ENCODE results near the gene GZF1. TPM values are rescaled to one million over a fixed set of nuclear protein-coding genes. Genes with fewer than 3 reads are reported as not detected.
A peak's percentile ranks its signal among the peaks of the same experiment; 100 is the strongest.

The GZF1 gene
- total RNA-seq, 1 experiment from 2014 or later = 17.0 TPM

DNA sequence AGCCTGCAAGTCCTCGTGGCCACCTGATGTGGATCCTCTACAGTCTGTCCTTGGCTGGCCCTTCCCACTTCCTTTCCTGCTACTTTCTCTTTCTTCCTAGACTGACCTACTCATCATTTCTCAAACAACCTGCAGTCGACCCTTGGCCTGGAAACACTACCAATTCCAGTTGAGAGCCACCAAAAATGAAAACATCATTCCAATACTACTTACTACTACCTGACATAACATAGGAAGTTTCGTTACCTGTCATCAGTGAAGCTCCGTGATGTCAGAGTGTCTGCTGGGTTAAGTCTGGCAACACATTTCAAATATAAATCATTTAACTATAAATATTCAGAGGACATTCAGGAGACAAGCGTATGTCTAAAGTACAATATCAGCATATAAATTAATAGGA is 13.8 kb downstream of the GZF1 start:
- H3K36me3 Mint-ChIP-seq (ENCODE audit: insufficient read depth in 1 of 3, low read depth in 3 of 3) = peaks cover 26 to 85% (median 75%) of the 10 kb centered on the region in 3 experiments
- 0 out of 7 replicates have a peak overlapping the region, but pooled peaks of 1 of the 3 experiments have one; percentile 4 for H3K27ac Mint-ChIP-seq
- no CpG with 5 or more reads among the region's 5 CpGs for WGBS (ENCODE audit: extremely low coverage, insufficient read length, low lambda C conversion rate)
- Histone ChIP-seq H2BK5ac (ENCODE audit: insufficient read length, low read length) (no peak overlapping the region), H2BK15ac (ENCODE audit: low read depth, low read length) (no peak overlapping the region), H3K79me2 (ENCODE audit: insufficient read depth, low read length) (no peaks in the 10 kb centered on the region), H3K23ac (ENCODE audit: insufficient read length, low read depth, low read length) (no peak overlapping the region), H2BK120ac (ENCODE audit: low read depth, low read length, poor library complexity, severe bottlenecking) (no peak overlapping the region), H2AK5ac (ENCODE audit: insufficient read length, low read length) (no peak overlapping the region), H3K4ac (ENCODE audit: low read depth, low read length) (no peak overlapping the region), H3K23me2 (ENCODE audit: insufficient read length, low read depth, low read length, poor library complexity, severe bottlenecking) (no peaks in the 10 kb centered on the region), H3T11ph (ENCODE audit: low read length) (no peak overlapping the region), H3K14ac (ENCODE audit: insufficient read depth, low read length) (no peak overlapping the region), H3K18ac (ENCODE audit: insufficient read length, low read depth, low read length) (no peak overlapping the region), H2BK12ac (ENCODE audit: insufficient read length, low read depth, low read length) (no peak overlapping the region), H2AFZ (ENCODE audit: low read length) (no peak overlapping the region), H4K5ac (ENCODE audit: insufficient read length, low read depth, low read length) (no peak overlapping the region), H2BK20ac (ENCODE audit: low read depth, low read length, poor library complexity, severe bottlenecking) (no peak overlapping the region), H4K91ac (ENCODE audit: insufficient read length, low read depth, low read length) (no peak overlapping the region), H3K56ac (ENCODE audit: insufficient read length, low read depth, low read length) (no peak overlapping the region), H3K79me1 (ENCODE audit: insufficient read depth, low read depth, low read length, poor library complexity, severe bottlenecking) (no peaks in the 10 kb centered on the region), H3K4me1 (ENCODE audit: insufficient read depth, low read length) (no peaks in the 10 kb centered on the region), H3K9me3 (ENCODE audit: control insufficient read depth, low read depth, low read length) (no peaks in the 10 kb centered on the region), H4K8ac (replicated peaks; ENCODE audit: insufficient read length, low read depth, low read length) (no peak overlapping the region), H3K9ac (ENCODE audit: extremely low read depth, insufficient read length, low read length) (no peak overlapping the region), H3K27me3 (ENCODE audit: insufficient read depth, low read length) (no peaks in the 10 kb centered on the region), H3K27ac (ENCODE audit: insufficient read length, low read depth, low read length) (no peak overlapping the region), H3K4me2 (ENCODE audit: insufficient read depth, insufficient read length, low read length) (no peak overlapping the region), H4K20me1 (ENCODE audit: control insufficient read depth, insufficient read depth, insufficient read length) (no peaks in the 10 kb centered on the region)
- no peak for DNase-seq
- H3K4me1 Mint-ChIP-seq = no peaks in the 10 kb centered on the region
- TF ChIP-seq, protein P1, sequence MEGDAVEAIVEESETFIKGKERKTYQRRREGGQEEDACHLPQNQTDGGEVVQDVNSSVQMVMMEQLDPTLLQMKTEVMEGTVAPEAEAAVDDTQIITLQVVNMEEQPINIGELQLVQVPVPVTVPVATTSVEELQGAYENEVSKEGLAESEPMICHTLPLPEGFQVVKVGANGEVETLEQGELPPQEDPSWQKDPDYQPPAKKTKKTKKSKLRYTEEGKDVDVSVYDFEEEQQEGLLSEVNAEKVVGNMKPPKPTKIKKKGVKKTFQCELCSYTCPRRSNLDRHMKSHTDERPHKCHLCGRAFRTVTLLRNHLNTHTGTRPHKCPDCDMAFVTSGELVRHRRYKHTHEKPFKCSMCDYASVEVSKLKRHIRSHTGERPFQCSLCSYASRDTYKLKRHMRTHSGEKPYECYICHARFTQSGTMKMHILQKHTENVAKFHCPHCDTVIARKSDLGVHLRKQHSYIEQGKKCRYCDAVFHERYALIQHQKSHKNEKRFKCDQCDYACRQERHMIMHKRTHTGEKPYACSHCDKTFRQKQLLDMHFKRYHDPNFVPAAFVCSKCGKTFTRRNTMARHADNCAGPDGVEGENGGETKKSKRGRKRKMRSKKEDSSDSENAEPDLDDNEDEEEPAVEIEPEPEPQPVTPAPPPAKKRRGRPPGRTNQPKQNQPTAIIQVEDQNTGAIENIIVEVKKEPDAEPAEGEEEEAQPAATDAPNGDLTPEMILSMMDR (conservative IDR thresholded peaks at IDR 0.05) = no peak
- H3K4me3 Mint-ChIP-seq = no peak overlapping the region
- H3K27me3 Mint-ChIP-seq (ENCODE audit: low read depth) = no peaks in the 10 kb centered on the region
- no peaks in the 10 kb centered on the region for H3K9me3 Mint-ChIP-seq
